IPS-NIHi11 (cell line): ENCODE measurements around the gene GAGE10.

Experiments used
- DNase-seq: peaks from one replicate; pipeline ENCODE4 v3.0.0; 2012; ENCODE audit warnings: mixed read lengths, low spot score

Gene GAGE10

DNA sequence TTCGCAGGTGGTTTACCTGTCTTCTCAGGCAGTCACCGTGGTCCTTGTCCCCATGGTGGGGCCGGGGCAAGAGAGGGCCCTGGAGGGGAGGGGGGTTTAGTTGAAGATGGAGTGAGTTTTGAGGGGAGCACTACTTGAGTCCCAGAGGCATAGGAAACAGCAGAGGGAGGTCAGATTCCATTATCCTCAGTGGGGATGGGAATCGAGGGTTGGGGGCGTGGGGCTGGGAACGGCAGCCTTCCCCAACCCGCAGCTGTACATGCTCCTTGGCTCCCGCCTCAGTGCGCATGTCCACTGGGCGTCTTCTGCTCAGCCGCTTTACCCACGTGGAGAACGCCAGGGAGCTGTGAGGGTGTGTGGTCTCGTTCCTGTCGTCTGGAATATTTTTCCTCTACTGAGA, at the start of gene GAGE10:
Gene GAGE10 (plus strand): TSS at position 301 of the 400 bp plus-strand sequence. CDS start 1,214 bp downstream, outside the sequence.
- DNase-seq, result no peak

DNA sequence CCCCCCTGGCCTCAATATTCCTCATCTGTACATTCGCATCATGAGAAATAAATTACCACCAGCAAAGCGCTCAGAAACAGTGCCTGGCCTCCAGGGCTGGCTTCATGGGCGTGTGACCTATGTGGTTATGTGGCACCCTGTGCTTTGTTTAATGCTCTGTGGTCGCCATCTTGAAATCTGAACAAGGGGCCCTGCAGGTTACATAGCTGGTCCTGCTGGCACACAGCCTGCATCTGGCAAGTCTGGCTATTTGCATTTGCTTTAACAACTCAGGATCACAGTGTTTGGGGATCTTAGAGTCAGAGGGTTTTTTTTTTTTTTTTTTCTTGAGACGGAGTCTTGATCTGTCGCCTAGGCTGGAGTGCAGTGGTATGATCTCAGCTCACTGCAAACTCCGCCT, 48.8 kb upstream of the GAGE10 start:
- no peak for DNase-seq

GRCh38 chrX:49256268-49256995, 47.0 kb upstream of the GAGE10 start:
- DNase-seq, result no peak

GRCh38 chrX:49257074-49257790, 46.2 kb upstream of the GAGE10 start:
- no peak for DNase-seq

GRCh38 chrX:49257846-49258748, 45.3 kb upstream of the GAGE10 start:
- no peak for DNase-seq

- no peak for DNase-seq
Measured at GRCh38 chrX:49258749-49259124, 44.7 kb upstream of the GAGE10 start.

- no peak for DNase-seq
Measured at GRCh38 chrX:49260221-49260985, 43.0 kb upstream of the GAGE10 start.

DNA sequence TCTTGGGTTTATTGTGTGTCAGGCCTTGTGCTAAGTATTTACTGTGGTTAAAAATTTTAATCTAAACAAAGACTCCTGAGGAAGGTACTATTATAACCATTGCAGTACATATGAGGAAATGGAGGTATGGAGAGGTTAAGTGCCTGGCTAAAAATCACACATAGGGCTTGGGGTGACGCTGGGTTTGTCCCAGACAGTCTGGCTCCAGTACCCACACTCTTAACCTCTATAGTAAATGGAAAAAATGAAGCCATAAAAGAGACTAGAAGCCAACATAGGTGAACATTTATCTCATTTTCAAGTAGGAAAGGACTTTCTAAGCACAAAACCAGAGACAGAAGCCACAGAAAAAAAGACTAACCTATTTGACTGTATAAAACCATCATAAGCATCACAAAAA, 40.8 kb upstream of the GAGE10 start:
- DNase-seq, result no peak

DNA sequence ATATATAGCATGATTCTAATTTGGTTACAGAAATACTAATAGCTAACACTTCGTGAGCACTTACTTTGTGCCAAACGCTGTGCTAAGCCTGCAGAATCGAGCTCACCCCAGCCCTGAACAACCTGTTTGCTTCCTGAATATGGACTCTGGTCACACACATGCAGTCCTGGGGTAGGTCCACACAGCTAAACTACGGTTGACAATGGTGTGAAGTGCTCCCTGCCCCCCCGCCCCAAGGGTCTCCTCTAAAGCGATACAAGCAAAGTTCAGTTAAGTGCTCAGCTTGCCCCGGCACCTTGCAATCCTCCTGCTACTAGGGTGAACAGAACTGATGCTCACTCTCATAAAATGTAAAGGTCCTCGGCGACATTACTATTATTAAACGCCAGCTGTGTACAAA, 39.8 kb upstream of the GAGE10 start:
- DNase-seq, result no peak

GRCh38 chrX:49264460-49264859, 39.0 kb upstream of the GAGE10 start, which contains the start of gene FOXP3:
Gene FOXP3, minus strand, starts transcription at chrX:49264710. Its CDS starts 6,205 bp downstream, at chrX:49258505.
- no peak for DNase-seq

DNA sequence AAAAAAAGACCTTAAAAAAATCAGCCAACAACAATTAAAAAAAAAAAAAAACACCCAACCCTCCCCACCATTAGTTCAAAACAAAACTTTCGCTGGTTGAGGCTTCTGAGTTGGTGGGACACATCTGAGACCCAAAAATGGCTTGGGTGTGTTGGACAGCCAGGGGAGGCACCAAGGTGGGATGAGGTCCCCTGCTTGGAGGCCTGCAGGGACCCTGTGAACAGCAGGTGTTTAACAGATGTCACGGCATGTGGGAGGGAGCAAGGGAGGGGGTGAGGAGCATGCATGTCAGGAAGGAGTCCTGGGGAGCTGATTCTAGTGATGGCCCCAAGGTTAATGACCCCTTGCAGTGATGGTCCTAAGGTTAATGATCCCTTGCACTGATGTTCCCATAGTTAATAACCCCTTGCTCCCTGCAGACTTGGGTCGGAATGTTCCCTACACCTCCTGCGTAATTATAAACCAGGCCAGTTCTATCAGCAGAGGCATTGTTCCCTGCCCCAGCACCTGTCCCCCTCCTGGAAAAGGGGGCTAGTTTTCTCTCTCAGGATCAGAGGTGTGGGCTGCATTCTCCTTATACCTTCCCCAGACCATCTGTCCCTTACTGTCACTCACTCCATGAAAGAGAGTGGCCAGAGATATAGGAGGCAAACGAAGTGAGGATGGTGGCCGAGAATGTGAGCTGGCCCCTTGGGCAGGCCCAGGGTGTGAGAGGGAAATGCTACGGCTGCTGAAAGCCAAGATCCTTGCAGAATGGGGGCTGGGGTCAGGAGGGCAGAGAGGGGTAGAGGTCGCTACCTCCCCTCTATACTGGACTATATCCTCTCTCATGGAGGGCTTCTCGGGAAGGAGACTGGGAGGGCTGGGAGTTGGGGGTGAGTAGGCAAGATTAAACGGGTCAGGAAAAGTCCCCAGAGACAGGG, 36.7 kb upstream of the GAGE10 start:
- no peak for DNase-seq

DNA sequence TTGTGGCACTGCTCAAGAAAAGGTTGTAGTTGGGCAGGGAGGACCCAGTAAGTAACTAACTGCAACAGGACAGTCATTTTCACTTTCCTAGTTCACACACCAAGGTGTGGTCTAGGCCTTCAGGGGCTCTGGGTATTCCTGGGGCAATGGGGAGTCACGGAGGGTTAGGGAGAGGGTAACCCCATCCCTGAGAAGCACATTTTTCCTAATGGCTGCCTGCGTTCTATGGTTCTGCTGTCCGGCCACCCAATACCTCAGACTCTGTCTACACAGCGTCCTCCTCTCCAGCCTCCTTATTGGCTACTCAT, 34.8 kb upstream of the GAGE10 start:
- DNase-seq, result no peak

DNA sequence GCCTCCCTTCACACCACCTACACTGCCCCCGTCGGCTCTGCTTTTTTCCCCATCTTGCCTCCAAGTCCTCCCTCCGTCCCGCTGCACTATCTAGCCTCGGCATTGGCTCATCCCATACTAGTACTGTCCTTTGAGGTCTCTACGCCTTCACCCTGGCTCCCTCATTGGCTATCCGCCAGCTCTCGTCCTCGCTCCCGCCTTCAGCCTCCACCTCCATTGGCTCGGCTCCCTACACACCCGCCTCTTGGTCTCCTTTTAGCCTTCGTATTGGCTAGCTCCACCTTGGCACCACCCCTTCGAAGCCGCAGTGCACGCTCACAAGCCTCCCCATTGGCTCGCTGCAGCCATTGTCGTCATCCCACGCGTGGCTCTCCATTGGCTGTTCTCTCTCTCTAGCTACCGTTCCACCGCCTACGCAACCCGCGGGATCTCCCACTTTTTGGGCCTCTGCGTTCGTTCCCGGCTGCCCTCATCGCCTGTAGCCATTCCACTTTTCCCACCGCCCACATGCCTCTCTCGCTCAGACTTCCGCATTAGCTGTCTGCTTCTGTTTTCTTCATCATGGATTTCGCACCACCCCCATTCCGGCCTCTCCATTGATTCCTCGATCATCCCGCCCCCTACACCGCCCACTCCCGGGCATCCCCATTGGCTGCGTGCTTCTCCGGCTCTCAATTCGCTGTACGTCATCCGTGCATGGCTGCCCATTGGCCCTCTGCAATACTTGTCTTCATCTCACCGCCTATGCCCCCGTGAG, 34.3 kb upstream of the GAGE10 start:
- peak; percentile 88 for DNase-seq

DNA sequence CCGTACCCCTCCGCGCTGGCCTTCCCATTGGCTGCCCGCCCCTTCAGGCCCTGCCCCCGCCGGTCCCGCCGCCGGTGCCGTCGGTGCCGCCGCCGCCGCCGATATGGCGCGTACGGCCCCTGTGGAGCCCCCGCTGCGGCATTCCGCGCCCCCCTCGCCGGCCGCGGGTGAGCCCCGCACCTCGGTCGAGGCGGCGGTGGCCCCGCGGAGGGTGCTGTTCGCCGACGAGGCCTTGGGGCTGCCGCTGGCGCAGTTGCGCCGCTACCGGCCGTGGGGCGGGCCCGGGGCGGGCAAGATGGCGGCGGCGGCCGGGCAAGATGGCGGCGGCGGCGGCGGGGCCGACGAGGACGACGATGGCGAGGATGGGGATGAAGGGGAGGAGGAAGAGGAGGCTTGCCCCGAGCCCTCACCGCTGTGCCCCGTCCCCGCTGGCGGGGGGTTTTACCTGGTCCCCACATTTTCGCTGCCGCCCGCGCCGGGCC, 33.6 kb upstream of the GAGE10 start, which contains the start of gene PPP1R3F:
Gene PPP1R3F (plus strand): TSS at position 27 of the 482 bp plus-strand sequence. CDS start 77 bp downstream, at position 104.
- DNase-seq, result no peak

- DNase-seq, result no peak
Measured at GRCh38 chrX:49270249-49270921, 33.1 kb upstream of the GAGE10 start.

DNA sequence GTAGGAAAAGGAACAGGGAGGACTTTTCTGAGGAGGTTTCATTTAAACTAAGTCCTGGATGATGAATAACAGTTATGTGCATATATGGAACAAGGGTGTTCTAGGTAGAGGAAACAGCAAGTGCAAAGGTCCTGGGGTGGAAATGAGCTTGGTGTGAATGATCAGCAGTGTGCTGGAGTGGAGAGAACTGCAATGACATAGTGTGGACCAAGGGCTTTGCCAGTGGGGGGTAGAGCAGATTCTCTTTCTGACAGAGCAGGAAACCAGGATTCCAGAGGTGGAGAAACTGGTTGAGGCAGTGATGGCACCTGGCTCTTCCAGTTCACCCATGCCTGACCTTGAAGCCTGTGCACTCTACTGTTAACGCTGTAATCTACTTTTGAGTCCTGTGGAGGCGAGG, 32.1 kb upstream of the GAGE10 start:
- no peak for DNase-seq

- DNase-seq, result no peak
Measured at GRCh38 chrX:49272421-49272820, 31.0 kb upstream of the GAGE10 start.

DNA sequence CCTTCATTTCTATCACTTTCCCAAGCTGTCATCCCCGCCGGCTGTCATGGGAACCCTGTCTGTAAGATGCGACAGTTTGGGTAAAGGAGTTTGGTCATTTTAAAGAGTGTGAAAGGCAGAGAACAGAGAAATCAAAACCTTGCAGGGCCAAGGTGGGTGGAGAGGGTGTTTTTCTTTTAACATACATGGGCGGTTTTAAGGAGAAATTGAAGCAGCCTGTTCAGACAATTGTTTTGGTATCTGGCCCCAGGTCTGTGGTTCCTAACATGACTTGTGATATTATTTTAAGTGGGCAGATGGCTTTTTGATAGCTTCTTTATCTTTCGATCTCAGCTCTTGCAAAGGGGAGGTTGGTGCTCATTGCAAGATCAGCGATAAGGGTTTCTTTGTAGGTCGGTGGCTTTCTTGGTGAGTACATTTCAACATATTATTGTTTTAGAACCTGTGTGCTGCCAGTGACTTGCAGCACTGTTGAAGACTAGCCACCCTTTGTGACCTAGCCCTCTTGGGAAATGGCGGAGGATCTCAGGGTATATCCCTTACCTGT, 30.2 kb upstream of the GAGE10 start:
- no peak for DNase-seq

DNA sequence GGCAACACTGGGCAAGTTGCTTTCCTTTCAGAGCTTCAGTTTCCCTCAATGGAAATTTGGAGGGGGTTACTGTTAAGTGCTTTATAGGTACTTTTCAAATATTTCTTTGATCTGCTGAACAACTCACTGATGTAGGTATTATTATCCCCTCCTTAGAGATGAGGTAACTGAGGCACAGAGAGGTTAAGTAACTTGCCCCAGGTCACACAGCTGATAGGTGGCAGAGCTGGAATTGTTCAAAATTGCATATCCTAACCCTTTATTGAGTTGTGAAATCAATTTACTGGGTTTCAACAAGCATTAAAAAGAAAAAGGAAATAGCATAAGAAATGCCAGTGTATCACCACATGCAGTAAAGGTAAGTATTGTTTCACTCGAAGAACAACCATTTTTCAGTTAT, 27.2 kb upstream of the GAGE10 start:
- no peak for DNase-seq
